CD4-positive, alpha-beta T cell (primary cell): ENCODE data around the gene AP3M1. TPM values are rescaled to one million over a fixed set of nuclear protein-coding genes. Genes with fewer than 3 reads are reported as not detected.

ENCODE experiments used
- ATAC-seq: fragments of 200-7000 bp; cut with Tn5 transposase; one replicate; pipeline ENCODE4 v1.10.0; 2022; ENCODE audit warnings: mild to moderate bottlenecking; ENCODE audit not compliant: poor library complexity
- CTCF ChIA-PET: fragments of 350-600 bp; sonication (Branson Sonifier 250); formaldehyde crosslinking; loops from one replicate; lab custom pipeline; 2021; ENCODE audit warnings: antibody characterized with exemption, inconsistent platforms; lab: Charles Lee
- POLR2A ChIA-PET: fragments of 350-600 bp; sonication (Branson Sonifier 250); formaldehyde crosslinking; loops from one replicate; lab custom pipeline; 2021; ENCODE audit warnings: antibody characterized with exemption, inconsistent platforms; lab: Charles Lee
- DNase-seq, 14 experiments: peaks; one replicate each; pipeline ENCODE4 v3.0.0-alpha.2; 2013 to 2020; ENCODE audit warnings: mixed read lengths in 2 of 14
- H3K27ac ChIP-seq, 2 donors: one replicate each; pipeline versions ENCODE4 v1.5.1 to v1.7.0; 2013; ENCODE audit warnings: low read length in 2 of 2, low read depth in 1 of 2, mild to moderate bottlenecking in 1 of 2
- H3K27me3 ChIP-seq, 2 experiments: 1 replicate in 1 of 2; 2 replicates in 1 of 2; pipeline versions ENCODE4 v1.6.1 to v1.7.0; 2013; ENCODE audit warnings: low read length in 2 of 2, control low read depth in 1 of 2, mild to moderate bottlenecking in 1 of 2, moderate library complexity in 1 of 2; ENCODE audit not compliant: insufficient read depth in 2 of 2, control insufficient read depth in 1 of 2
- H3K36me3 ChIP-seq: one replicate; pipeline ENCODE4 v1.6.1; 2013; ENCODE audit warnings: low read length, control low read depth; ENCODE audit not compliant: insufficient read depth
- H3K4me1 ChIP-seq: one replicate; pipeline ENCODE4 v1.6.1; 2013; ENCODE audit warnings: low read length, control low read depth; ENCODE audit not compliant: insufficient read depth
- H3K4me3 ChIP-seq: one replicate; pipeline ENCODE4 v1.5.1; 2013; ENCODE audit warnings: mild to moderate bottlenecking, low read length, moderate library complexity
- H3K9me3 ChIP-seq, 2 experiments: 1 replicate in 1 of 2; 2 replicates in 1 of 2; pipeline versions ENCODE4 v1.6.1 to v1.7.0; 2013; ENCODE audit warnings: low read length in 2 of 2, mild to moderate bottlenecking in 2 of 2, control low read depth in 1 of 2, moderate library complexity in 1 of 2; ENCODE audit not compliant: control insufficient read depth in 1 of 2, insufficient read depth in 1 of 2
- H3K27ac Mint-ChIP-seq: one replicate; pipeline ENCODE4 v1.8.0; 2020; ENCODE audit warnings: mixed read lengths
- H3K27me3 Mint-ChIP-seq: one replicate; pipeline ENCODE4 v1.8.0; 2021; ENCODE audit warnings: mixed read lengths
- H3K36me3 Mint-ChIP-seq: one replicate; pipeline ENCODE4 v1.8.0; 2021; ENCODE audit warnings: low read depth, mixed read lengths
- H3K4me1 Mint-ChIP-seq: one replicate; pipeline ENCODE4 v1.8.0; 2021; ENCODE audit warnings: low read depth, mixed read lengths
- H3K4me3 Mint-ChIP-seq: one replicate; pipeline ENCODE4 v1.8.0; 2020; ENCODE audit warnings: mild to moderate bottlenecking, mixed read lengths
- H3K9me3 Mint-ChIP-seq: one replicate; pipeline ENCODE4 v1.8.0; 2020; ENCODE audit warnings: mixed read lengths
- CTCF ChIP-seq: fragments of 200-600 bp; IDR thresholded peaks from one replicate; pipeline ENCODE4 v1.8.0; 2022; ENCODE audit warnings: antibody characterized with exemption, mild to moderate bottlenecking
- intact Hi-C, 2 experiments: fragments of 100-400 bp; cut with DNase I in 1 of 2; cut with micrococcal nuclease in 1 of 2; formaldehyde crosslinking; loops; one replicate each; pipeline versions ENCODE4 v1.15.1 to v1.9.0; 2023 to 2025; cut with DNase I, micrococcal nuclease
- total RNA-seq, 174 experiments: library from RNA in 2 of 174; stranded (reverse) in 2 of 174; gene quantifications; one replicate each; pipeline ENCODE4 v1.2.3 and lab custom pipeline; 2021 to 2026

Gene AP3M1
- total RNA-seq, 2 experiments from 2014 or later = 14.8 to 17.6 TPM

- intact Hi-C loops = no loop called here
- H3K27ac Mint-ChIP-seq = no peak overlapping the region
These were observed 65.7 kb downstream of the AP3M1 start for GRCh38 chr10:74084955-74085354.

GRCh38 chr10:74083304-74083703 is 67.3 kb downstream of the AP3M1 start:
- ATAC-seq (no peak), DNase-seq (no peak)
- CTCF ChIA-PET = interaction anchor here (5.6 kb wide), 1 partner anchor 197 kb away, joined by 18 read pairs; no protein-coding TSS in a partner anchor
- no peak for TF ChIP-seq CTCF
- intact Hi-C loops = no loop called here
- Histone ChIP-seq H3K27ac (no peak overlapping the region), H3K4me1 (no peaks in the 10 kb centered on the region), H3K9me3 (no peaks in the 10 kb centered on the region), H3K4me3 (no peak overlapping the region), H3K27me3 (no peaks in the 10 kb centered on the region), H3K36me3 (peaks cover 38% of the 10 kb centered on the region)
- no peaks in the 10 kb centered on the region for H3K27me3 Mint-ChIP-seq
- peaks cover 56% of the 10 kb centered on the region for H3K36me3 Mint-ChIP-seq
- H3K4me3 Mint-ChIP-seq = no peak overlapping the region
- H3K27ac Mint-ChIP-seq = no peak overlapping the region
- H3K9me3 Mint-ChIP-seq = no peaks in the 10 kb centered on the region
- POLR2A ChIA-PET = interaction anchor here (2.6 kb wide), 1 partner anchor 197 kb away, joined by 12 read pairs; no protein-coding TSS in a partner anchor
- H3K4me1 Mint-ChIP-seq = peaks cover 12% of the 10 kb centered on the region

More at GRCh38 chr10:74084955-74085354, 65.7 kb downstream of the AP3M1 start:
- Mint-ChIP-seq H3K27me3 (no peaks in the 10 kb centered on the region), H3K36me3 (peaks cover 70% of the 10 kb centered on the region), H3K9me3 (no peaks in the 10 kb centered on the region), H3K4me3 (no peak overlapping the region), H3K4me1 (peaks cover 5% of the 10 kb centered on the region)
- H3K36me3 ChIP-seq = peaks cover 53% of the 10 kb centered on the region
- no peaks in the 10 kb centered on the region for H3K4me1 ChIP-seq
- no peak for ATAC-seq
- no peak for DNase-seq
- H3K27me3 ChIP-seq = no peaks in the 10 kb centered on the region
- no peak overlapping the region for H3K27ac ChIP-seq
- no peak for TF ChIP-seq CTCF
- no peaks in the 10 kb centered on the region for H3K9me3 ChIP-seq
- ChIA-PET POLR2A (no interaction called here), CTCF (no interaction called here)
- H3K4me3 ChIP-seq = no peak overlapping the region

GRCh38 chr10:74081941-74082718 is 68.5 kb downstream of the AP3M1 start:
- Histone ChIP-seq H3K4me1 (no peaks in the 10 kb centered on the region), H3K36me3 (peaks cover 33% of the 10 kb centered on the region), H3K27ac (no peak overlapping the region), H3K27me3 (no peaks in the 10 kb centered on the region), H3K9me3 (no peaks in the 10 kb centered on the region), H3K4me3 (no peak overlapping the region)
- TF ChIP-seq CTCF = no peak
- Mint-ChIP-seq H3K4me1 (peaks cover 15% of the 10 kb centered on the region), H3K27ac (no peak overlapping the region), H3K36me3 (peaks cover 62% of the 10 kb centered on the region), H3K9me3 (no peaks in the 10 kb centered on the region), H3K4me3 (no peak overlapping the region), H3K27me3 (no peaks in the 10 kb centered on the region)
- intact Hi-C loops = loop anchor here (1.0 to 2.0 kb wide), 2 partner anchors 141 to 196 kb away; no protein-coding TSS in a partner anchor
- no peak for ATAC-seq
- CTCF ChIA-PET = interaction anchor here (0.7 to 5.6 kb wide), 7 partner anchors 9 to 202 kb away, joined by 3 to 18 read pairs (median 5); no protein-coding TSS in a partner anchor
- DNase-seq = no peak
- POLR2A ChIA-PET = interaction anchor here (1.0 to 2.6 kb wide), 2 partner anchors 196 to 202 kb away, joined by 3 to 12 read pairs; no protein-coding TSS in a partner anchor
